Fibroblast of mammary gland (primary cell): ENCODE results near the gene USP30.
"Not testable (repeated sequence)": the region's sequence is repeated elsewhere in the genome, so short reads cannot be mapped to it uniquely, and the experiment has no call there.

Source experiments
- DNase-seq: peaks from one replicate; pipeline ENCODE4 v3.0.0-alpha.2; 2010; ENCODE audit warnings: low read depth
- H3K4me3 ChIP-seq: 2 replicates; pipeline ENCODE4 v1.5.1; 2011; ENCODE audit warnings: low read depth, mild to moderate bottlenecking, low read length, moderate library complexity; ENCODE audit not compliant: control insufficient read depth
- TF ChIP-seq, protein P1 (sequence below): conservative IDR thresholded peaks from 2 replicates; pipeline ENCODE4 v1.5.1; 2011; ENCODE audit warnings: low read depth, low read length, inconsistent platforms; ENCODE audit not compliant: control insufficient read depth, insufficient read depth

Gene USP30

DNA sequence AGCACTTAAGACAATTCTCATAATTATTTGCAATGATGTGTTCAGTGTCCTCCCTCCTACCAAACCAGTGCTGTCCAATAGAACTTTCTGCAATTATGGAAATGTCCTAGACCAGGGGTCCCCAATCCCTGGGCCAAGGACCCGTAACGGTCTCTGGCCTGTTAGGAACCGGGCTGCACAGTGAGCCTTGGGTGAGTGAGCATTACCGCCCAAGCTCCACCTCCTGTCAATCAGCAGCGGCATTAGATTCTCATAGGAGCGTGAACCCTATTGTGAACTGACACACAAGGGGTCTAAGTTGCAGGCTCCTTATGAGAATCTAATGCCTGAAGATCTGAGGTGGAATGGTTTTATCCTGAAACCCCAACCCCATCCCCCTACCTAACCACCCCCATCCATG, 35.4 kb upstream of the USP30 start:
- H3K4me3 ChIP-seq: no peak overlapping the region
- DNase-seq: no peak
- TF ChIP-seq, protein P1, sequence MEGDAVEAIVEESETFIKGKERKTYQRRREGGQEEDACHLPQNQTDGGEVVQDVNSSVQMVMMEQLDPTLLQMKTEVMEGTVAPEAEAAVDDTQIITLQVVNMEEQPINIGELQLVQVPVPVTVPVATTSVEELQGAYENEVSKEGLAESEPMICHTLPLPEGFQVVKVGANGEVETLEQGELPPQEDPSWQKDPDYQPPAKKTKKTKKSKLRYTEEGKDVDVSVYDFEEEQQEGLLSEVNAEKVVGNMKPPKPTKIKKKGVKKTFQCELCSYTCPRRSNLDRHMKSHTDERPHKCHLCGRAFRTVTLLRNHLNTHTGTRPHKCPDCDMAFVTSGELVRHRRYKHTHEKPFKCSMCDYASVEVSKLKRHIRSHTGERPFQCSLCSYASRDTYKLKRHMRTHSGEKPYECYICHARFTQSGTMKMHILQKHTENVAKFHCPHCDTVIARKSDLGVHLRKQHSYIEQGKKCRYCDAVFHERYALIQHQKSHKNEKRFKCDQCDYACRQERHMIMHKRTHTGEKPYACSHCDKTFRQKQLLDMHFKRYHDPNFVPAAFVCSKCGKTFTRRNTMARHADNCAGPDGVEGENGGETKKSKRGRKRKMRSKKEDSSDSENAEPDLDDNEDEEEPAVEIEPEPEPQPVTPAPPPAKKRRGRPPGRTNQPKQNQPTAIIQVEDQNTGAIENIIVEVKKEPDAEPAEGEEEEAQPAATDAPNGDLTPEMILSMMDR: no peak

DNA sequence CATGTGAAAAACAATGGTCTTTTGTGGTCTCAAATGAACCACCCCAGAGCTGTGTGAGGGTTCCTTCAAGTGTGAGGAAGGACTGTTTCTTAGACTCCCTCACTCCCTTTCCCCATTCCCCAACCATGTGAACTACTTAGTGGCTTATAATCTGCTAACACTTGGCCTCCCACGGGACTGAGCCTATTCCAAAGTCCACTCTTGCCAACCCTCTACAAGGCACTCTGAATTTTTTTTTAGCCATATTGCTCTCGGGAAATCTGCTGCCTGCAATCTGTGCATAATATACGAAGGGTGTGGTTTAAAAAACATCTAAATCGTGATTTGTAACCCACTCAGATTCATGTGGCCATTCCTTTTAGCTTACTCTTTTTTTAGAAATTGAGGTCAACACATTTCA, 34.1 kb upstream of the USP30 start:
- DNase-seq: no peak
- no peak overlapping the region for H3K4me3 ChIP-seq
- TF ChIP-seq, protein P1: no peak

DNA sequence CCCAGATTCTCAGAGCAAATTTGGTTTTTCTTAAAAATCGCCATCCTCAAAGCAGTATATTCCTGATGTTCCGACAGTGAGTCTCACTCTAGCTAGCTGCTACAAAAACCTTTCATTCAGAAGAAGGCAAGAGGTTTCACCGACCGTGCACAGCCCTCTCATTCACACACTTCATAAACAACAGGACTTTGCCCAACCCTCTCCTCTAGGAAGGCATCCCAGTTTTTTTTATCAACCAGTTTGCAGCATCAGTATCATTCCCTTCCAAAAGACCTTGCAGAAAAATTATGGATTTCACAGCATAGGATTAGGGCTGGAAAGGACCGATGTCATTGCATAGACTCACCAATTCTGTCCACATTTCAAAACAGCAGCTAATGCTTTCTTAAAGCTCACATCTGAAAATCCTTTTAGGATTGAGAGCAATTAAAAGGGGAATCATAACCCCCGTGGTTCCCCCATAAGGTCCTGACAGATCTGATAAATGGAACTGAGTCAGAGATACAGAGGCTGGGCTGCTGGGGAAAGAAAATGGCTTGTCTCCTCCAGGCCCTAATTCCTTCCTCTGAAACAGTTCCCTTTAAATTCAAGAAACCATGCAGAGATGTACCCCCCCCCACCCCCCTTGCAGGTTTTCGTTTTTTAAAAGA, 32.1 kb upstream of the USP30 start:
- DNase-seq: no peak
- TF ChIP-seq, protein P1: no peak
- H3K4me3 ChIP-seq: no peak overlapping the region

DNA sequence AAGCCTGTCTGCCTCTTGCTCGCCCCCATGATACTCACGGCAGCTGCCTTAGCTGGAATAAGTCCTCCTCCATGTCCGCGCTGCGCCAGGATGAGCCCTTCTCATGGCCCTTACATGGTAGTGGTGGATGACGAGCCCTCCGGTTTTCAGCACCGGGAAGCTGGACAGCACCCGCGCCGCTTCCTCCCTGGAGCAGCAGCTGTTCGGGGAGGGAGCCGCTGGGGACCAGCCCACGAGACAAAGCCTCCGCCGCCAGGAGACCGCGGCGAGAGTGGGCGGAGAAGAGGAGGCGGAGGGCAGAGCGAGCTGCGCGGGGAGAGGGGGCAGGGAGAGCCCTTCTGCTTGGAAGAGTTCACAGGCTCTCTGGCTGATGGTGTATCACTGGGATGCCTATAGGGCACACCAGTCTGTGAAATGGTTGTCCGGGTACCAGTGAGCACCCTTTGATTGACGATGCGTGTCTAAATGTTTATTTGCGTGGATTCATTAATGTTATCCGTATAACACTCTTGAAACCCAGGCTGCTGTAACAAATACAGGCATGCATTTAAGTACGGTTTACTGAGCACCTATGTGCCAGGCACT, 31.5 kb upstream of the USP30 start, which contains the start of gene SVOP:
TSS of gene SVOP (minus strand) at position 273 of the 585 bp plus-strand sequence. CDS start at position 73, 200 bp downstream.
- peak; percentile 72 for DNase-seq
- no peak within 1 kb of the TSS for H3K4me3 ChIP-seq

DNA sequence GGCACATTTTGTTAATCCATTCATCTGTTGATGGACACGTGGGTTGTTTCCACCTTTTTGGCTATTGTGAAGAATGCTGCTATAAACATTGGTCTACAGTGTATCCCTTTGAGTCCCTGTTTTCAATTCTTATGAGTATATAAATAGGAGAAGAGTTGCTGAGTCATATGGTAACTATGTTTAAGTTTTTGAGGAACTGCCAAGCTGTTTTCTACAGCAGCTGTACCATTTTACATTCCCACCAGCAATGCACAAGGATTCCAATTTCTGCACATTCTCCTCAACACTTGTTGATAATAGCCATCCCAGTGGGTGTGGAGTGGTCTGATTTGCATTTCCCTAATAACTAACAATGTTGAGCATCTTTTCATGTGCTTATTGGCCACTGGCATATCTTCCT, 24.6 kb upstream of the USP30 start:
- peak; percentile 11 for DNase-seq
- no peak overlapping the region for H3K4me3 ChIP-seq
- TF ChIP-seq, protein P1: no peak

More for the DNA sequence above, 31.5 kb upstream of the USP30 start, which contains the start of gene SVOP:
- TF ChIP-seq, protein P1: no peak

DNA sequence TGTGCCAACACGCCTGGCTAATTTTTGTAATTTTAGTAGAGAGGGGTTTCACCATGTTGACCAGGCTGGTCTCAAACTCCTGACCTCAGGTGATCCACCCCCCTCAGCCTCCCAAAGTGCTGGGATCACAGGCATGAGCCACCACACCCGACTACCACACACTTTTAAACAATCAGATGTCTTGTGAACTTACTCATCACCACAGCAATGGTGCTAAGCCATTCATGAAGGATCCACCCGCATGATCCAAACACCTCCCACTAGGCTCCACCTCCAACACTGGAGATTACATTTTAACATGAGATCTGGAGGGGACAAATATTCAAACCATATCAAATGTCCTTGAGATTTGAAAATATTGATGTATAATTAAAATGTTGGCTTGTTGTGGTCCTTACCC, 23.8 kb upstream of the USP30 start:
- not testable (repeated sequence) for H3K4me3 ChIP-seq, DNase-seq

- H3K4me3 ChIP-seq: no peak overlapping the region
- TF ChIP-seq, protein P1: no peak
- no peak for DNase-seq
Measured at GRCh38 chr12:109029411-109029810, 23.0 kb upstream of the USP30 start.
